HepG2 (cell line): ENCODE results near the gene RSKR. TPM values are rescaled to one million over a fixed set of nuclear protein-coding genes. Genes with fewer than 3 reads are reported as not detected.

Source experiments
- GRHL1 ChIP-seq: sonication (generic); formaldehyde crosslinking; conservative IDR thresholded peaks from 2 replicates; pipeline ENCODE4 v1.8.0; 2022; ENCODE audit warnings: missing genetic modification reagents
- HES4 ChIP-seq: sonication (generic); formaldehyde crosslinking; IDR thresholded peaks from 2 replicates; pipeline ENCODE4 v1.9.0; 2021; ENCODE audit warnings: mild to moderate bottlenecking, missing genetic modification reagents, borderline replicate concordance
- HNF4G ChIP-seq, 2 experiments: sonication (generic) in 1 of 2; formaldehyde crosslinking in 1 of 2; IDR thresholded peaks; 2 replicates each; pipeline versions ENCODE4 v1.4.0 to v1.6.1; 2011 to 2020; ENCODE audit warnings: borderline replicate concordance in 2 of 2, low read depth in 2 of 2, mild to moderate bottlenecking in 2 of 2, low read length in 1 of 2, missing genetic modification reagents in 1 of 2, moderate library complexity in 1 of 2
- KAT8 ChIP-seq: IDR thresholded peaks from 2 replicates; pipeline ENCODE4 v1.6.1; 2016; ENCODE audit warnings: missing genetic modification reagents, missing compliant biosample characterization
- KDM5A ChIP-seq: fragments of 200-600 bp; sonication (generic); IDR thresholded peaks from 2 replicates; pipeline ENCODE4 v1.7.0; 2018; ENCODE audit warnings: antibody characterized with exemption, mild to moderate bottlenecking, low read length, borderline replicate concordance
- NCOA5 ChIP-seq: sonication (generic); formaldehyde crosslinking; IDR thresholded peaks from 2 replicates; pipeline ENCODE4 v1.4.0; 2020; ENCODE audit warnings: missing genetic modification reagents
- NFIC ChIP-seq: IDR thresholded peaks from 2 replicates; pipeline ENCODE4 v1.6.1; 2012; ENCODE audit warnings: mild to moderate bottlenecking, low read length, inconsistent platforms
- NFKBIZ ChIP-seq: IDR thresholded peaks from 2 replicates; pipeline ENCODE4 v1.6.1; 2018; ENCODE audit warnings: missing genetic modification reagents, missing compliant biosample characterization
- NR2F6 ChIP-seq, 2 experiments: IDR thresholded peaks; 2 replicates each; pipeline ENCODE4 v1.6.1; 2016; ENCODE audit warnings: antibody characterized with exemption in 1 of 2, mild to moderate bottlenecking in 1 of 2
- RAD21 ChIP-seq: fragments of 450-650 bp; formaldehyde crosslinking; IDR thresholded peaks from 2 replicates; pipeline ENCODE4 v1.5.0; 2020; ENCODE audit warnings: mild to moderate bottlenecking
- RELA ChIP-seq: sonication (generic); formaldehyde crosslinking; IDR thresholded peaks from 2 replicates; pipeline ENCODE4 v1.4.0; 2020; ENCODE audit warnings: missing genetic modification reagents
- ZKSCAN1 ChIP-seq: fragments of 150-350 bp; IDR thresholded peaks from 2 replicates; pipeline ENCODE4 v1.6.1; 2014; ENCODE audit warnings: low read length
- ZNF337 ChIP-seq: sonication (generic); formaldehyde crosslinking; IDR thresholded peaks from 2 replicates; pipeline ENCODE4 v1.5.1; 2020; ENCODE audit warnings: missing genetic modification reagents, low read depth, mild to moderate bottlenecking, borderline replicate concordance
- ZNF44 ChIP-seq: sonication (generic); formaldehyde crosslinking; IDR thresholded peaks from 2 replicates; pipeline ENCODE4 v1.5.1; 2020; ENCODE audit warnings: mild to moderate bottlenecking, missing genetic modification reagents
- polyA plus RNA-seq, 8 experiments: library from polyadenylated mRNA; depleted of rRNA in 3 of 8; stranded (reverse) in 7 of 8; unstranded in 1 of 8; fragments of >200 nt; fragmentation: Illumina TruSeq in 4 of 8; extraction: Trizol in 4 of 8; gene quantifications; 2 replicates each; pipeline versions ENCODE4 v1.2.1 to v1.2.3, GENCODE V29; 2011 to 2016; ENCODE audit warnings: low read depth in 4 of 8, missing spikeins in 1 of 8, mixed read lengths in 1 of 8; ENCODE audit not compliant: insufficient read depth in 1 of 8
- total RNA-seq, 5 experiments: library from RNA; depleted of rRNA; stranded (reverse); fragments of >200 nt; fragmentation: Illumina TruSeq; extraction: Trizol; gene quantifications; 2 replicates each; pipeline ENCODE4 v1.2.3, GENCODE V29; 2016; ENCODE audit warnings: low read depth in 1 of 5
- TF ChIP-seq, protein P1 (sequence below), 2 experiments: fragments of 450-650 bp in 1 of 2; sonication (generic) in 1 of 2; formaldehyde crosslinking in 1 of 2; IDR thresholded peaks; 2 replicates each; pipeline versions ENCODE4 v1.6.1 to v1.8.0; 2016 to 2022; ENCODE audit warnings: antibody characterized with exemption in 1 of 2, mild to moderate bottlenecking in 1 of 2, missing genetic modification reagents in 1 of 2
- TF ChIP-seq, protein P2 (sequence below): sonication (generic); formaldehyde crosslinking; IDR thresholded peaks from 2 replicates; pipeline ENCODE4 v1.4.0; 2020; ENCODE audit warnings: mild to moderate bottlenecking, missing genetic modification reagents

Gene RSKR
- total and polyA plus RNA-seq, 2 of the 13 experiments (the other 11 are each of a cell fraction or from before 2014, with no cell fraction given) = 5.0 to 10.4 TPM

DNA sequence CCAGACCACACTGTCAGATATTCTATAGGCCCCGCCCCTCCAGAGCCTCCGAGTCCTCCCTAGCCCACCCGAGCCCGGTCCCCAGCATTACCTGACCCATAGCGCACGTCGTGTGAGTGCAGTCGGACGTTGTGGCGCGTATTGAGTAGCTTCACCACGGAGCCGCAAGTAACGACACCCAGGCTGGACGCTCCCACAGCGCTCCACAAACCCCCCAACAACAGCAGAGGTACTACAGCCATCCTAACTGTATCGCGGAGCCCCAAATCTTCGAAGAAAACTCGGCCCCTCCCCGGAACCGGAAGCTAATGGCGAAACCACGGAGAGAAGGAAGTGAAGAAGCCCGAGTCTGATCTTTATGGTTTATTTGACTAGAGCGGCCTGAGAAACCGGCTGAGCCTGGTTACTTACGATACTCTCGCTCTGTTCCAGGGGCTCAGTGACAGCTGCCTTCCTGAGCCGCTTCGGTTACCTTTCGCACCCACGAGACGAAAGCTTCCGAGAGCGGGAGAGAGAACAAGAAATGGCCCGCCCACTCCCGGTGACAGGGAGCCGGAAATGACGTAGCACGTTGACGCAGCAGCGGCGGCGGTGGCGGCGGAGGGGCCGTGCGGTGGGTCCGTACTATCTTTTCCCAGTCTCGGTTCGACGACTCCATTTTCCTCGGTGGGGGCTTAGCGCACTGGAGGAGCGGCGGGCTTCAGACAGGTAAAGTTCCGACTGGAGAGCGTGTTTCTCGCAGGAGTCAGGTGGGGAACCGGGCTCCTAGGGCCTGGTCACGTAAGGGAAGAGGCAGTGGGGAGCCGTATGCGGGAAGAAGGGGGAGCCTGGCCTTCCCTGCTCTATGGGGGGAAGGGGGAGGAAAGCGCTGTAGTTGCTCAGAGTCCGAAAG lies 47.9 kb upstream of the RSKR start, which contains the start of the genes SDF2 and SUPT6H (continued):
- TF ChIP-seq, protein P1, sequence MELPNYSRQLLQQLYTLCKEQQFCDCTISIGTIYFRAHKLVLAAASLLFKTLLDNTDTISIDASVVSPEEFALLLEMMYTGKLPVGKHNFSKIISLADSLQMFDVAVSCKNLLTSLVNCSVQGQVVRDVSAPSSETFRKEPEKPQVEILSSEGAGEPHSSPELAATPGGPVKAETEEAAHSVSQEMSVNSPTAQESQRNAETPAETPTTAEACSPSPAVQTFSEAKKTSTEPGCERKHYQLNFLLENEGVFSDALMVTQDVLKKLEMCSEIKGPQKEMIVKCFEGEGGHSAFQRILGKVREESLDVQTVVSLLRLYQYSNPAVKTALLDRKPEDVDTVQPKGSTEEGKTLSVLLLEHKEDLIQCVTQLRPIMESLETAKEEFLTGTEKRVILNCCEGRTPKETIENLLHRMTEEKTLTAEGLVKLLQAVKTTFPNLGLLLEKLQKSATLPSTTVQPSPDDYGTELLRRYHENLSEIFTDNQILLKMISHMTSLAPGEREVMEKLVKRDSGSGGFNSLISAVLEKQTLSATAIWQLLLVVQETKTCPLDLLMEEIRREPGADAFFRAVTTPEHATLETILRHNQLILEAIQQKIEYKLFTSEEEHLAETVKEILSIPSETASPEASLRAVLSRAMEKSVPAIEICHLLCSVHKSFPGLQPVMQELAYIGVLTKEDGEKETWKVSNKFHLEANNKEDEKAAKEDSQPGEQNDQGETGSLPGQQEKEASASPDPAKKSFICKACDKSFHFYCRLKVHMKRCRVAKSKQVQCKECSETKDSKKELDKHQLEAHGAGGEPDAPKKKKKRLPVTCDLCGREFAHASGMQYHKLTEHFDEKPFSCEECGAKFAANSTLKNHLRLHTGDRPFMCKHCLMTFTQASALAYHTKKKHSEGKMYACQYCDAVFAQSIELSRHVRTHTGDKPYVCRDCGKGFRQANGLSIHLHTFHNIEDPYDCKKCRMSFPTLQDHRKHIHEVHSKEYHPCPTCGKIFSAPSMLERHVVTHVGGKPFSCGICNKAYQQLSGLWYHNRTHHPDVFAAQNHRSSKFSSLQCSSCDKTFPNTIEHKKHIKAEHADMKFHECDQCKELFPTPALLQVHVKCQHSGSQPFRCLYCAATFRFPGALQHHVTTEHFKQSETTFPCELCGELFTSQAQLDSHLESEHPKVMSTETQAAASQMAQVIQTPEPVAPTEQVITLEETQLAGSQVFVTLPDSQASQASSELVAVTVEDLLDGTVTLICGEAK (IDR thresholded peaks at IDR 0.05) = peak; percentile 34; the same call in 1 of the 2 replicates
- TF ChIP-seq, protein P1 (CRISPR knock-in tag; IDR thresholded peaks at IDR 0.05) = no peak; the same call in 1 of the 2 replicates
- no peak for TF ChIP-seq NR2F6 (IDR thresholded peaks at IDR 0.05)
- TF ChIP-seq NR2F6 (CRISPR knock-in tag; IDR thresholded peaks at IDR 0.05) = no peak
- no peak for TF ChIP-seq HNF4G (IDR thresholded peaks at IDR 0.05; ENCODE audit: borderline replicate concordance, low read depth, low read length)
- TF ChIP-seq HNF4G (CRISPR knock-in tag; IDR thresholded peaks at IDR 0.05; ENCODE audit: borderline replicate concordance, low read depth) = 0 out of 2 replicates have a peak, but pooled peaks have one; percentile 14
- TF ChIP-seq NCOA5 (CRISPR knock-in tag) = no peak
- TF ChIP-seq NFKBIZ (CRISPR knock-in tag) = no peak
- TF ChIP-seq GRHL1 (CRISPR knock-in tag) = no peak
- no peak for TF ChIP-seq HES4 (CRISPR knock-in tag)
- TF ChIP-seq ZNF337 (CRISPR knock-in tag) = no peak
- TF ChIP-seq ZKSCAN1 = no peak
- peak; percentile 93 for TF ChIP-seq KAT8
- peak; percentile 96 for TF ChIP-seq KDM5A
- TF ChIP-seq ZNF44 (CRISPR knock-in tag) = peak; percentile 41; the same call in 1 of the 2 replicates
- TF ChIP-seq, protein P2, sequence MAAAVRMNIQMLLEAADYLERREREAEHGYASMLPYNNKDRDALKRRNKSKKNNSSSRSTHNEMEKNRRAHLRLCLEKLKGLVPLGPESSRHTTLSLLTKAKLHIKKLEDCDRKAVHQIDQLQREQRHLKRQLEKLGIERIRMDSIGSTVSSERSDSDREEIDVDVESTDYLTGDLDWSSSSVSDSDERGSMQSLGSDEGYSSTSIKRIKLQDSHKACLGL (CRISPR knock-in tag) = peak; percentile 45; the same call in 1 of the 2 replicates
- no peak for TF ChIP-seq RELA (CRISPR knock-in tag)
- no peak for TF ChIP-seq RAD21 (CRISPR knock-in tag)
- no peak for TF ChIP-seq NFIC
